Right lobe of liver (tissue), 6 donors: ENCODE data around the gene MECR. TPM values are rescaled to one million over a fixed set of nuclear protein-coding genes. Genes with fewer than 3 reads are reported as not detected.

ENCODE experiments used
- ATAC-seq, 4 donors: fragments of 200-7000 bp; cut with Tn5 transposase; one replicate each; pipeline ENCODE4 v1.9.1; 2020; ENCODE audit warnings: mild to moderate bottlenecking in 4 of 4, moderate library complexity in 4 of 4
- DNase-seq, 3 donors: peaks; one replicate each; pipeline ENCODE4 v3.0.0-alpha.2; 2020
- H3K27ac ChIP-seq, 3 donors: fragments of 200-600 bp; one replicate each; pipeline ENCODE4 v1.8.0; 2022
- H3K27me3 ChIP-seq, 2 donors: fragments of 200-600 bp; one replicate each; pipeline ENCODE4 v1.8.0; 2022
- H3K36me3 ChIP-seq, 4 donors: fragments of 200-600 bp; sonication (generic) in 1 of 4; one replicate each; pipeline versions ENCODE4 v1.5.1 to v1.8.0; 2017 to 2022; ENCODE audit warnings: control low read depth in 1 of 4
- H3K4me1 ChIP-seq, 4 donors: fragments of 200-600 bp; sonication (generic) in 1 of 4; one replicate each; pipeline versions ENCODE4 v1.5.1 to v1.8.0; 2017 to 2022; ENCODE audit warnings: control low read depth in 1 of 4
- H3K4me3 ChIP-seq, 3 donors: fragments of 200-600 bp; one replicate each; pipeline ENCODE4 v1.8.0; 2022
- H3K9me3 ChIP-seq, 4 donors: fragments of 200-600 bp; sonication (generic) in 1 of 4; one replicate each; pipeline versions ENCODE4 v1.5.1 to v1.8.0; 2017 to 2022; ENCODE audit warnings: control low read depth in 1 of 4
- CTCF ChIP-seq, 4 donors: fragments of 200-600 bp in 3 of 4; fragments of 450-650 bp in 1 of 4; IDR thresholded peaks; one replicate each; pipeline versions ENCODE4 v1.5.1 to v1.8.0; 2016 to 2022; ENCODE audit warnings: antibody characterized with exemption in 4 of 4, mild to moderate bottlenecking in 2 of 4
- POLR2A ChIP-seq: fragments of 450-650 bp; IDR thresholded peaks from one replicate; pipeline ENCODE4 v1.6.1; 2017; ENCODE audit warnings: antibody characterized with exemption, mild to moderate bottlenecking
- WGBS: methylation state at CpG from one replicate; pipeline ENCODE4 v1.1.6; 2018; ENCODE audit warnings: low coverage, low lambda C conversion rate; ENCODE audit not compliant: insufficient coverage; ENCODE audit errors: missing lambda C conversion rate; 5-methylcytosine and 5-hydroxymethylcytosine counted together
- intact Hi-C, 2 donors: fragments of 100-400 bp; cut with DNase I; formaldehyde crosslinking; loops; one replicate each; pipeline versions ENCODE4 v1.11.2 to v1.14.1; 2022
- total RNA-seq, 6 experiments: library from RNA; depleted of rRNA in 2 of 6; stranded (reverse); fragments of >200 nt in 2 of 6; fragmentation: NEBNext Ultra II Directional in 3 of 6; extraction: Animal tissue kit (Norgen Biotek cat#: 25700) in 3 of 6; gene quantifications; one replicate each; pipeline versions ENCODE4 v1.1.0 to v1.2.4, GENCODE V29; 2016 to 2023
- donor health status: DM: no; HTN: yes; CAD: no.
- donor health status: DM: no; HTN: no; CAD: no.
- donor health status: DM: no; HTN: no; CAD: no.
- donor health status: DM: no; HTN: yes; CAD: no.
- donor health status: DM: no; HTN: yes; CAD: no.

The MECR gene
- total RNA-seq, 6 experiments from 2014 or later, result 13.1 to 22.1 (median 15.7) TPM

GRCh38 chr1:29202584-29203340, 28.0 kb downstream of the MECR start:
- Histone ChIP-seq H3K9me3 (no peaks in the 10 kb centered on the region), H3K27me3 (no peaks in the 10 kb centered on the region), H3K27ac (peak overlapping the region in 1 of 3 donors; percentile 29), H3K4me3 (no peak overlapping the region), H3K4me1 (peaks cover 0 to 6% (median 3%) of the 10 kb centered on the region in 4 donors), H3K36me3 (peaks cover 0 to 21% (median 2%) of the 10 kb centered on the region in 4 donors)
- DNase-seq, result peak; percentile 91 to 93 (median 93)
- TF ChIP-seq POLR2A (no peak), CTCF (IDR thresholded peaks at IDR 0.05) (peak; percentile 96 to 99 (median 96))
- 26% methylated on average over 8 of the region's 14 CpGs for WGBS
- peak; percentile 95 to 99 (median 96) for ATAC-seq
- intact Hi-C loops, result loop anchor here (5.0 to 10.0 kb wide), 2 partner anchors 318 to 320 kb away; no protein-coding TSS in a partner anchor

- Histone ChIP-seq H3K36me3 (peaks cover 0 to 21% (median 2%) of the 10 kb centered on the region in 4 donors), H3K4me3 (no peak overlapping the region), H3K27ac (peak overlapping the region in 1 of 3 donors; percentile 29), H3K9me3 (no peaks in the 10 kb centered on the region), H3K4me1 (peaks cover 0 to 6% (median 3%) of the 10 kb centered on the region in 4 donors), H3K27me3 (no peaks in the 10 kb centered on the region)
- TF ChIP-seq CTCF (IDR thresholded peaks at IDR 0.05) (no peak), POLR2A (no peak)
- DNase-seq, result no peak
- ATAC-seq, result peak in 1 of 4 donors; percentile 16
- intact Hi-C loops, result loop anchor here (5.0 to 10.0 kb wide), 2 partner anchors 317 to 320 kb away; no protein-coding TSS in a partner anchor
- no CpG with 5 or more reads among the region's 1 CpG for WGBS
Measured at GRCh38 chr1:29202053-29202452, 28.7 kb downstream of the MECR start.

- 86% methylated on average over 6 of the region's 6 CpGs for WGBS
Measured at GRCh38 chr1:29201595-29202051, 29.1 kb downstream of the MECR start.

More at GRCh38 chr1:29201595-29202051, 29.1 kb downstream of the MECR start:
- ATAC-seq (no peak), DNase-seq (no peak)
- no peaks in the 10 kb centered on the region for H3K9me3 ChIP-seq
- no peaks in the 10 kb centered on the region for H3K27me3 ChIP-seq
- TF ChIP-seq CTCF (IDR thresholded peaks at IDR 0.05) (no peak), POLR2A (no peak)
- no peak overlapping the region for H3K4me3 ChIP-seq
- intact Hi-C loops, result loop anchor here (5.0 to 10.0 kb wide), 2 partner anchors 317 to 319 kb away; no protein-coding TSS in a partner anchor
- no peak overlapping the region for H3K27ac ChIP-seq
- H3K36me3 ChIP-seq, result peaks cover 0 to 21% (median 2%) of the 10 kb centered on the region in 4 donors
- H3K4me1 ChIP-seq, result peaks cover 0 to 7% (median 3%) of the 10 kb centered on the region in 4 donors
